ENCODE measurements around the gene TTC21A. TPM values are rescaled to one million over a fixed set of nuclear protein-coding genes. Genes with fewer than 3 reads are reported as not detected.

TTC21A gene
- total RNA-seq, 1 experiment from 2014 or later = 1.7 TPM

GRCh38 chr3:39149059-39149455, 41.6 kb downstream of the TTC21A start:
- peaks cover 2% of the 10 kb centered on the region for H3K27me3 Mint-ChIP-seq (ENCODE audit: low read depth)
- H3K79me1 ChIP-seq (ENCODE audit: insufficient read depth, low read depth, low read length, poor library complexity, severe bottlenecking) = no peaks in the 10 kb centered on the region
- no peak overlapping the region for H4K8ac ChIP-seq (replicated peaks; ENCODE audit: insufficient read length, low read depth, low read length)
- H4K20me1 ChIP-seq (ENCODE audit: control insufficient read depth, insufficient read depth, insufficient read length) = no peaks in the 10 kb centered on the region
- H4K5ac ChIP-seq (ENCODE audit: insufficient read length, low read depth, low read length) = no peak overlapping the region
- no peak overlapping the region for H2AFZ ChIP-seq (ENCODE audit: low read length)
- H3T11ph ChIP-seq (ENCODE audit: low read length) = no peak overlapping the region
- H2BK120ac ChIP-seq (ENCODE audit: low read depth, low read length, poor library complexity, severe bottlenecking) = no peak overlapping the region
- TF ChIP-seq CTCF (conservative IDR thresholded peaks at IDR 0.05) = no peak
- no CpG with 5 or more reads among the region's 4 CpGs for WGBS (ENCODE audit: extremely low coverage, insufficient read length, low lambda C conversion rate)
- no peak for DNase-seq
- H3K27ac Mint-ChIP-seq = peak overlapping the region in 2 of 3 experiments; percentile 20 to 30; a peak in 2 of 7 replicates
- peaks cover 5% of the 10 kb centered on the region; the same call in 1 of the 2 replicates for H3K79me2 ChIP-seq (ENCODE audit: insufficient read depth, low read length)
- no peak overlapping the region for H3K23ac ChIP-seq (ENCODE audit: insufficient read length, low read depth, low read length)
- peaks cover 9 to 32% (median 28%) of the 10 kb centered on the region in 3 experiments for H3K36me3 Mint-ChIP-seq (ENCODE audit: insufficient read depth in 1 of 3, low read depth in 3 of 3)
- no peak overlapping the region for H2BK20ac ChIP-seq (ENCODE audit: low read depth, low read length, poor library complexity, severe bottlenecking)
- no peak overlapping the region for H2BK5ac ChIP-seq (ENCODE audit: insufficient read length, low read length)
- H3K56ac ChIP-seq (ENCODE audit: insufficient read length, low read depth, low read length) = no peak overlapping the region
- H3K9me3 ChIP-seq (ENCODE audit: control insufficient read depth, low read depth, low read length) = no peaks in the 10 kb centered on the region
- no peak overlapping the region for H3K4me2 ChIP-seq (ENCODE audit: insufficient read depth, insufficient read length, low read length)
- H3K4ac ChIP-seq (ENCODE audit: low read depth, low read length) = no peak overlapping the region
- H3K4me3 Mint-ChIP-seq = 0 out of 5 replicates have a peak overlapping the region, but pooled peaks of 1 of the 2 experiments have one; percentile 0
- no peak overlapping the region for H2BK12ac ChIP-seq (ENCODE audit: insufficient read length, low read depth, low read length)
- no peak overlapping the region for H3K9ac ChIP-seq (ENCODE audit: extremely low read depth, insufficient read length, low read length)
- no peak overlapping the region for H3K18ac ChIP-seq (ENCODE audit: insufficient read length, low read depth, low read length)
- H3K27ac ChIP-seq (ENCODE audit: insufficient read length, low read depth, low read length) = no peak overlapping the region
- H3K14ac ChIP-seq (ENCODE audit: insufficient read depth, low read length) = no peak overlapping the region
- H3K27me3 ChIP-seq (ENCODE audit: insufficient read depth, low read length) = no peaks in the 10 kb centered on the region
- H2BK15ac ChIP-seq (ENCODE audit: low read depth, low read length) = no peak overlapping the region
- no peak overlapping the region for H4K91ac ChIP-seq (ENCODE audit: insufficient read length, low read depth, low read length)
- H3K4me1 ChIP-seq (ENCODE audit: insufficient read depth, low read length) = peaks cover 22% of the 10 kb centered on the region; the same call in 1 of the 2 replicates
- peaks cover 12% of the 10 kb centered on the region for H3K23me2 ChIP-seq (ENCODE audit: insufficient read length, low read depth, low read length, poor library complexity, severe bottlenecking)
- H2AK5ac ChIP-seq (ENCODE audit: insufficient read length, low read length) = no peak overlapping the region
- H3K9me3 Mint-ChIP-seq = no peaks in the 10 kb centered on the region; a peak in 2 of 5 replicates
- H3K4me1 Mint-ChIP-seq = peaks cover 60 to 67% of the 10 kb centered on the region in 2 experiments
